ENCODE data around the gene HSPH1. TPM values are rescaled to one million over a fixed set of nuclear protein-coding genes. Genes with fewer than 3 reads are reported as not detected.

HSPH1 gene
- total and polyA plus RNA-seq, 2 of the 13 experiments (the other 11 are each of a cell fraction or from before 2014, with no cell fraction given) = 13.0 to 62.9 TPM

GRCh38 chr13:31162151-31163008 lies 676 bp upstream of the HSPH1 start (continued):
- TF ChIP-seq, protein P1, sequence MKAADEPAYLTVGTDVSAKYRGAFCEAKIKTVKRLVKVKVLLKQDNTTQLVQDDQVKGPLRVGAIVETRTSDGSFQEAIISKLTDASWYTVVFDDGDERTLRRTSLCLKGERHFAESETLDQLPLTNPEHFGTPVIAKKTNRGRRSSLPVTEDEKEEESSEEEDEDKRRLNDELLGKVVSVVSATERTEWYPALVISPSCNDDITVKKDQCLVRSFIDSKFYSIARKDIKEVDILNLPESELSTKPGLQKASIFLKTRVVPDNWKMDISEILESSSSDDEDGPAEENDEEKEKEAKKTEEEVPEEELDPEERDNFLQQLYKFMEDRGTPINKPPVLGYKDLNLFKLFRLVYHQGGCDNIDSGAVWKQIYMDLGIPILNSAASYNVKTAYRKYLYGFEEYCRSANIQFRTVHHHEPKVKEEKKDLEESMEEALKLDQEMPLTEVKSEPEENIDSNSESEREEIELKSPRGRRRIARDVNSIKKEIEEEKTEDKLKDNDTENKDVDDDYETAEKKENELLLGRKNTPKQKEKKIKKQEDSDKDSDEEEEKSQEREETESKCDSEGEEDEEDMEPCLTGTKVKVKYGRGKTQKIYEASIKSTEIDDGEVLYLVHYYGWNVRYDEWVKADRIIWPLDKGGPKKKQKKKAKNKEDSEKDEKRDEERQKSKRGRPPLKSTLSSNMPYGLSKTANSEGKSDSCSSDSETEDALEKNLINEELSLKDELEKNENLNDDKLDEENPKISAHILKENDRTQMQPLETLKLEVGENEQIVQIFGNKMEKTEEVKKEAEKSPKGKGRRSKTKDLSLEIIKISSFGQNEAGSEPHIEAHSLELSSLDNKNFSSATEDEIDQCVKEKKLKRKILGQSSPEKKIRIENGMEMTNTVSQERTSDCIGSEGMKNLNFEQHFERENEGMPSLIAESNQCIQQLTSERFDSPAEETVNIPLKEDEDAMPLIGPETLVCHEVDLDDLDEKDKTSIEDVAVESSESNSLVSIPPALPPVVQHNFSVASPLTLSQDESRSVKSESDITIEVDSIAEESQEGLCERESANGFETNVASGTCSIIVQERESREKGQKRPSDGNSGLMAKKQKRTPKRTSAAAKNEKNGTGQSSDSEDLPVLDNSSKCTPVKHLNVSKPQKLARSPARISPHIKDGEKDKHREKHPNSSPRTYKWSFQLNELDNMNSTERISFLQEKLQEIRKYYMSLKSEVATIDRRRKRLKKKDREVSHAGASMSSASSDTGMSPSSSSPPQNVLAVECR (CRISPR knock-in tag; IDR thresholded peaks at IDR 0.05; ENCODE audit: borderline replicate concordance) = peak; percentile 94
- TF ChIP-seq, protein P2, sequence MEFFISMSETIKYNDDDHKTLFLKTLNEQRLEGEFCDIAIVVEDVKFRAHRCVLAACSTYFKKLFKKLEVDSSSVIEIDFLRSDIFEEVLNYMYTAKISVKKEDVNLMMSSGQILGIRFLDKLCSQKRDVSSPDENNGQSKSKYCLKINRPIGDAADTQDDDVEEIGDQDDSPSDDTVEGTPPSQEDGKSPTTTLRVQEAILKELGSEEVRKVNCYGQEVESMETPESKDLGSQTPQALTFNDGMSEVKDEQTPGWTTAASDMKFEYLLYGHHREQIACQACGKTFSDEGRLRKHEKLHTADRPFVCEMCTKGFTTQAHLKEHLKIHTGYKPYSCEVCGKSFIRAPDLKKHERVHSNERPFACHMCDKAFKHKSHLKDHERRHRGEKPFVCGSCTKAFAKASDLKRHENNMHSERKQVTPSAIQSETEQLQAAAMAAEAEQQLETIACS (CRISPR knock-in tag; IDR thresholded peaks at IDR 0.05) = no peak
- no peak for TF ChIP-seq PCBP1 (IDR thresholded peaks at IDR 0.05; ENCODE audit: borderline replicate concordance, low read depth, low read length)
- no peak for TF ChIP-seq RBFOX2 (IDR thresholded peaks at IDR 0.05; ENCODE audit: low read depth, low read length)
- TF ChIP-seq BHLHE40 (IDR thresholded peaks at IDR 0.05; ENCODE audit: low read length) = no peak
- TF ChIP-seq IKZF4 (CRISPR knock-in tag; IDR thresholded peaks at IDR 0.05; ENCODE audit: borderline replicate concordance, low read depth, not compliant biosample characterization) = no peak
- no peak for TF ChIP-seq TERF1 (CRISPR knock-in tag; IDR thresholded peaks at IDR 0.05)
- no peak for TF ChIP-seq LBX2 (CRISPR knock-in tag; IDR thresholded peaks at IDR 0.05; ENCODE audit: borderline replicate concordance)
- TF ChIP-seq ZNF576 (CRISPR knock-in tag; IDR thresholded peaks at IDR 0.05) = no peak
- no peak; the same call in 1 of the 2 replicates for TF ChIP-seq SIN3B (IDR thresholded peaks at IDR 0.05; ENCODE audit: low read length)

All from HepG2 (cell line).